ENCODE data around the gene SEMA4F.

Gene SEMA4F

DNA sequence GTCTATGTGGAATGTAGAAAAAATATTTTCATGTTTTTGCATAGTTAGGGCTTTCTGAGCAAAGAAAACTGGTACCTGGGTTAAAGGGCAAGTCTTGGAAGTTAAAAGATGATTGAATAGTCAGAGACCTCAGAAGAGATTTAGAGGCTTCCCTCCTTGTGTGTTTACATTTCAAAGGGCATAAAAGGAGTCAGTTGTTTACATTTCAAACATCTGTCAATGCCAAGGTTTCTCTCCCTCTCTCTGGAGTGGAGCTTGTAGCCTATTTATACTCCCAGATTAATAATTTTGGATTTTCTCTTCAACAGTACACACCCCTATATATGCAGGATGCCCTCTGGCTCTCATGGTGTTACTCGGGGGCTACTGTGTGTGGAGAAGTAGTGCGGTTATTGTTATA lies 14.5 kb upstream of the SEMA4F start:
- no peak for DNase-seq
- Histone ChIP-seq H3K4me3 (ENCODE audit: low read depth, low read length) (no peak overlapping the region), H3K36me3 (replicated peaks) (no peaks in the 10 kb centered on the region), H3K27ac (no peak overlapping the region), H3K27me3 (replicated peaks) (peaks cover 2% of the 10 kb centered on the region)
- TF ChIP-seq, protein P1, sequence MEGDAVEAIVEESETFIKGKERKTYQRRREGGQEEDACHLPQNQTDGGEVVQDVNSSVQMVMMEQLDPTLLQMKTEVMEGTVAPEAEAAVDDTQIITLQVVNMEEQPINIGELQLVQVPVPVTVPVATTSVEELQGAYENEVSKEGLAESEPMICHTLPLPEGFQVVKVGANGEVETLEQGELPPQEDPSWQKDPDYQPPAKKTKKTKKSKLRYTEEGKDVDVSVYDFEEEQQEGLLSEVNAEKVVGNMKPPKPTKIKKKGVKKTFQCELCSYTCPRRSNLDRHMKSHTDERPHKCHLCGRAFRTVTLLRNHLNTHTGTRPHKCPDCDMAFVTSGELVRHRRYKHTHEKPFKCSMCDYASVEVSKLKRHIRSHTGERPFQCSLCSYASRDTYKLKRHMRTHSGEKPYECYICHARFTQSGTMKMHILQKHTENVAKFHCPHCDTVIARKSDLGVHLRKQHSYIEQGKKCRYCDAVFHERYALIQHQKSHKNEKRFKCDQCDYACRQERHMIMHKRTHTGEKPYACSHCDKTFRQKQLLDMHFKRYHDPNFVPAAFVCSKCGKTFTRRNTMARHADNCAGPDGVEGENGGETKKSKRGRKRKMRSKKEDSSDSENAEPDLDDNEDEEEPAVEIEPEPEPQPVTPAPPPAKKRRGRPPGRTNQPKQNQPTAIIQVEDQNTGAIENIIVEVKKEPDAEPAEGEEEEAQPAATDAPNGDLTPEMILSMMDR (IDR thresholded peaks at IDR 0.05; ENCODE audit: low read depth, low read length, missing control alignments): no peak
- in situ Hi-C loops (cut with HindIII; ENCODE audit: low pct_ligation_motif_present, low sequenced_read_pairs): no loop called here

DNA sequence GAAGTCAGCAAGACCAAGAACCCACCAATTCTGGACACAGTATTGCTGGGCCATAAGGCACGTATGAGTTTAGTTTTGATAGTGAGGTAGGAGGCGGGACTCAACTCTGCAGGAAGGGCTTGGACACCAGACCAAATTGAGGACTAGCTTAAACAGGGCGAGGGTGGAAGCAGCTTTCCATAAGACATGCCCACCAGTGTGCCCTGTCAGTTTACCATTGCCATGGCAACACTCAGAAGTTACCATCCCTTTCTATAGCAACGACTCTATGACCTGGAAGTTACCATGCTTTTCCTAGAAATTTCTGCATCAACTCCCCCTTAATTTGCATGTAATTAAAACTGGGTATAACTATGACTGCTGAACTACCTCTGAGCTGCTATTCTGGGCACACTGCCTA lies 8.7 kb upstream of the SEMA4F start:
- no peak for DNase-seq
- no peak overlapping the region for H3K4me3 ChIP-seq (ENCODE audit: low read depth, low read length)
- H3K36me3 ChIP-seq (replicated peaks): no peaks in the 10 kb centered on the region
- no peaks in the 10 kb centered on the region for H3K27me3 ChIP-seq (replicated peaks)
- H3K27ac ChIP-seq: no peak overlapping the region
- TF ChIP-seq, protein P1 (IDR thresholded peaks at IDR 0.05; ENCODE audit: low read depth, low read length, missing control alignments): no peak
- in situ Hi-C loops (cut with HindIII; ENCODE audit: low pct_ligation_motif_present, low sequenced_read_pairs): no loop called here

DNA sequence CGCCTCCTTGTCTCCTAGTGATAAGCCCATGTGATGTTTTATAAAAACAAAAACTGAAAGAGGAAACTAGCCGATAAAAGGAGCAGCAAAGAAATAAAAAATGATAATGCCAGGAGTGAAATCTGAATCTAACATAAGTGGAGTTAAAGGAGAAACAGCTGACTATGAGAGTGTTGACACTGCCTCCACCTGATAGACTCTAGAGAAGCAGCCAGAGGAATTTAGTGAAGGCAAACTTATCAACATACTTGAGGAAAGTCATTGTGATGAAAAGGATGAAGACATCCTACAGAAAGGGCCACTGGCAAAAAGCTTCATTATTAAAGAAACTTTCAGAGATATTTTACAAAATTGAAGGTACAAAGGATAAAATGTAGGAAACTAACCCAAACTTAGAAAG lies 7.8 kb upstream of the SEMA4F start:
- in situ Hi-C loops (cut with HindIII; ENCODE audit: low pct_ligation_motif_present, low sequenced_read_pairs): no loop called here

DNA sequence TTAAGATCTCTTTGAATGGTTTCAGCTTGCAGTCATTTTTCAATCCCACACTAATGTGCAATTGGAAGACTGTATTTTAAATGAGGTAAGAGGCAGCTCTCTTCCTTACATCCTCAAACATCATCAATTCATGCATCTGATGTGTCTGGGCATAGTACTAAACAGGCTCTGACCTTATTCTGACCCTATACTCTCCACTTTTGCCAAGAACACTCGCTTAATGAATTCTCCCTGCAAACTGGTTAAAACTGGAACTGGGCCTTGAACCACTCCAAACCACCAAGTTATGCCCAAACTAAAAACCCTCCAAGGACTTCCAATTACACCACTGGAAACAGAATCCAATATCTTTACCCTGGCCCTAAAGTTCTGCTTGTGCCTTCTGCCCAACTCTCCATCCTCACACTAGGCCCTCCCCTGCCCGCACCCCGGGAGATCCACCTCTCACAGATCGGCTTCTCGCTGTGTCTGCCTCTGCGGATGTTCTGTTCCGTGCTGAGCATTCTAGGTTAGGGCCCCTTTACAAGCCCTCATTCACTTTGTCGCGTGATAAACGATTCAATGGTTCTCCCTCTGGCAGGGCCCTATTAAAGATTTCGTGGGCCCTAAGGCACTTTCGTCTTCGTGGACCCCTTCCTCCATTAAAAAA lies 7.1 kb upstream of the SEMA4F start:
- Histone ChIP-seq H3K36me3 (replicated peaks) (no peaks in the 10 kb centered on the region), H3K27ac (no peak overlapping the region), H3K27me3 (replicated peaks) (no peaks in the 10 kb centered on the region), H3K4me3 (ENCODE audit: low read depth, low read length) (no peak overlapping the region)
- DNase-seq: no peak
- in situ Hi-C loops (cut with HindIII; ENCODE audit: low pct_ligation_motif_present, low sequenced_read_pairs): no loop called here
- TF ChIP-seq, protein P1 (IDR thresholded peaks at IDR 0.05; ENCODE audit: low read depth, low read length, missing control alignments): no peak

More for the DNA sequence above, 7.8 kb upstream of the SEMA4F start:
- Histone ChIP-seq H3K36me3 (replicated peaks) (no peaks in the 10 kb centered on the region), H3K27ac (no peak overlapping the region), H3K4me3 (ENCODE audit: low read depth, low read length) (no peak overlapping the region), H3K27me3 (replicated peaks) (no peaks in the 10 kb centered on the region)
- TF ChIP-seq, protein P1 (IDR thresholded peaks at IDR 0.05; ENCODE audit: low read depth, low read length, missing control alignments): no peak
- DNase-seq: no peak

DNA sequence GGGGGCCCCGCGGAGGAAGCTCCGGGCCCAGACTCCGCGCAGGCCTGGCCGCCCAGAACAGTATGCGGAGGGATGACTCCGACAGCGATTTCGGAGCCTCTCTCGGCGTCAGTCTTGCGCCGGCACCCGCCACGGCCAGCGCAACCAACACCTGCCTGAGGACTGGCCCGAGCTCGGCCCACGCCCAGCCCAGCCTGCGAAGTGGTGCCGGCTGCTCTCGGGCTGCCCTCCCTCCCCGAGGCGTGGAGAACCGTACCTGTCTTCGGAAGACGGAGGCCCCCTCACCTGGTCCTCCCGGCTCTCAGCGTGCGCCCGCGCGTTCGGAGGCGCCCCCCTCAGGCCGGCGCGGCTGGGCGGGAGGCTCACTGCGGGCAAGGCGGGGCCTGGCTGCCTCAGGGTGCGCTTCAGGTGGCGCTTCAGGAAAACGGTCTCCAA lies 6.0 kb upstream of the SEMA4F start, which contains the start of gene M1AP:
TSS of gene M1AP (minus strand) at position 322 of the 435 bp plus-strand sequence. CDS start 8,055 bp downstream, outside the sequence.
- Histone ChIP-seq H3K27me3 (replicated peaks) (no peaks in the 10 kb centered on the region), H3K36me3 (replicated peaks) (no peaks in the 10 kb centered on the region), H3K27ac (no peak within 1 kb of the TSS), H3K4me3 (ENCODE audit: low read depth, low read length) (peak within 1 kb of the TSS; percentile 48)
- in situ Hi-C loops (cut with HindIII; ENCODE audit: low pct_ligation_motif_present, low sequenced_read_pairs): no loop called here
- TF ChIP-seq, protein P1 (IDR thresholded peaks at IDR 0.05; ENCODE audit: low read depth, low read length, missing control alignments): peak; percentile 14
- DNase-seq: no peak

DNA sequence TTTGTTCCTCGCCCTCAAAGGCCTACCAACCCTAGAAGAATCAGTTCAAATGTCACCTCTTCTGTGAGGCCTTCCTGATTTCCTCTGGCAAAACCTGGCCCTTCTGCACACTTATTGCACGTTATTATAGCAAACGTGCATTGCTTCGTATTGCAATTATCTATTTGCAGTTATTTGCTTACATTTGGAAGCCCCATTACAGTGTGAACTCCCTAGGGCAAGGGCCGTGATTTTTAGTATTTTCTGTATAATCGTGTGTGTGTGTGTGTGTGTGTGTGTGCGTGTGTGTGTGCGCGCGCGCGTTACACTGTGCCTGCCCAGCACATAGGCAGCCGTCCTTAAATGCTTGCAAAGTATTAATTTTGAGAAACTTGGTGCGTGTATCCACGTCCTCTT lies 460 bp upstream of the SEMA4F start:
- DNase-seq: no peak
- H3K27me3 ChIP-seq (replicated peaks): no peaks in the 10 kb centered on the region
- in situ Hi-C loops (cut with HindIII; ENCODE audit: low pct_ligation_motif_present, low sequenced_read_pairs): no loop called here
- peak overlapping the region; percentile 68 for H3K4me3 ChIP-seq (ENCODE audit: low read depth, low read length)
- TF ChIP-seq, protein P1 (IDR thresholded peaks at IDR 0.05; ENCODE audit: low read depth, low read length, missing control alignments): no peak
- H3K27ac ChIP-seq: no peak overlapping the region
- no peaks in the 10 kb centered on the region for H3K36me3 ChIP-seq (replicated peaks)
